T-helper 1 cell treated with Interleukin-12 subunit alpha and Interleukin-12 subunit beta and Interleukin-4 antibody, amounts not matched to agents 30 μg/mL and 1 μg/mL, for 36 hours (primary cell): ENCODE data around the gene PRRT4.

Source experiments
- H3K27ac Mint-ChIP-seq: one replicate; pipeline ENCODE4 v1.8.0; 2021; ENCODE audit warnings: mild to moderate bottlenecking, mixed read lengths
- H3K27me3 Mint-ChIP-seq: one replicate; pipeline ENCODE4 v1.8.0; 2021; ENCODE audit warnings: low read depth, mixed read lengths
- H3K36me3 Mint-ChIP-seq: one replicate; pipeline ENCODE4 v1.8.0; 2021; ENCODE audit warnings: low read depth, mixed read lengths
- H3K4me1 Mint-ChIP-seq: one replicate; pipeline ENCODE4 v1.8.0; 2021; ENCODE audit warnings: low read depth, mixed read lengths
- H3K4me3 Mint-ChIP-seq: one replicate; pipeline ENCODE4 v1.8.0; 2021; ENCODE audit warnings: mild to moderate bottlenecking, moderate library complexity, mixed read lengths
- H3K9me3 Mint-ChIP-seq: one replicate; pipeline ENCODE4 v1.8.0; 2021; ENCODE audit warnings: mixed read lengths

The PRRT4 gene

DNA sequence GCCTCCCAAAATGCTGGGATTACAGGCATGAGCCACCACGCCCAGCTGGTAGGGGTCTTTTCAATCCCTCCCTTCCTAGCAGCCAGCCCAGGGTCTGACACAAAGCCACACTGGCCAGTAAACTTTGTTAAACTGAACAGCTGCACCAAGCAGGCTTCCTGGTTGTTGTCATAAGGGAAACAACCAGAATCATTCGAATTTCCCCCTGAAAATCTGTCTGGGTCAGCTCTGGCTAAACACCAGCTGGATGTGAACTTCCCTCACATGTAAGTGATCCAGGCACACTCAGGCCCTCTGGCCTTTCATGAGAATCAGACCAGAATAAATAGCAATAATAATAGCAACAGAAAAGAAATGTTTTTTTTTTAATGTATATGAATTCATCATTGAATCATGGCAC is 40.9 kb upstream of the PRRT4 start:
- Mint-ChIP-seq H3K36me3 (peaks cover 19% of the 10 kb centered on the region), H3K4me1 (peaks cover 24% of the 10 kb centered on the region), H3K27me3 (no peaks in the 10 kb centered on the region), H3K9me3 (no peaks in the 10 kb centered on the region), H3K27ac (no peak overlapping the region), H3K4me3 (no peak overlapping the region)

DNA sequence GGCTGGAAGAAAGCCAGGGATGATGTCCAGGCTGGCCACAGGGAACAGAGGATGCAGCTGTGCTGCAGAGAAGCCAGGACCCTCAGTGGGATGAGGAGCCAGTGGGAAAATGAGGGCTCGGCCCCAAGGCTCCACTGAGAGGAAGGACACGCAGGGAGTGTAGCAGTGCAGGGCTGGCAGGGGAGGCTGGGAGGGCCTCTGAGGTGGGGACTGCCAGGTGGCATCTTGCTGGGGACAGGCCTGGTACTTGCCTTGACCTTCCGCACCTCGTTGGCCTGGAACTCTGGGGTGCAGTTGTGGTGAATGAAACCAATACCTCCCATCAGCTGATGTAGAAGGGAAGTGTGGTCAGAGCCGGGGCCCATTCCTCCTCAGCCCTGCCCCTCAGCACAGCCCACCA is 39.1 kb upstream of the PRRT4 start:
- Mint-ChIP-seq H3K27me3 (no peaks in the 10 kb centered on the region), H3K4me3 (no peak overlapping the region), H3K9me3 (no peaks in the 10 kb centered on the region), H3K27ac (no peak overlapping the region), H3K36me3 (peaks cover 33% of the 10 kb centered on the region), H3K4me1 (peaks cover 15% of the 10 kb centered on the region)

GRCh38 chr7:128399991-128400390 is 38.5 kb upstream of the PRRT4 start:
- Mint-ChIP-seq H3K27ac (no peak overlapping the region), H3K36me3 (peaks cover 33% of the 10 kb centered on the region), H3K4me1 (peaks cover 14% of the 10 kb centered on the region), H3K27me3 (no peaks in the 10 kb centered on the region), H3K9me3 (no peaks in the 10 kb centered on the region), H3K4me3 (no peak overlapping the region)

- H3K4me1 Mint-ChIP-seq = peaks cover 5% of the 10 kb centered on the region
- H3K36me3 Mint-ChIP-seq = peaks cover 35% of the 10 kb centered on the region
- H3K27me3 Mint-ChIP-seq = no peaks in the 10 kb centered on the region
- H3K4me3 Mint-ChIP-seq = no peak overlapping the region
- no peaks in the 10 kb centered on the region for H3K9me3 Mint-ChIP-seq
- no peak overlapping the region for H3K27ac Mint-ChIP-seq
Observed at GRCh38 chr7:128398841-128399135, 37.3 kb upstream of the PRRT4 start.

GRCh38 chr7:128398016-128398840 is 36.7 kb upstream of the PRRT4 start:
- H3K4me1 Mint-ChIP-seq = peaks cover 4% of the 10 kb centered on the region
- H3K36me3 Mint-ChIP-seq = peaks cover 34% of the 10 kb centered on the region
- no peaks in the 10 kb centered on the region for H3K27me3 Mint-ChIP-seq
- H3K4me3 Mint-ChIP-seq = no peak overlapping the region
- no peak overlapping the region for H3K27ac Mint-ChIP-seq
- H3K9me3 Mint-ChIP-seq = no peaks in the 10 kb centered on the region

- Mint-ChIP-seq H3K36me3 (peaks cover 31% of the 10 kb centered on the region), H3K4me1 (no peaks in the 10 kb centered on the region), H3K27ac (no peak overlapping the region), H3K27me3 (no peaks in the 10 kb centered on the region), H3K9me3 (no peaks in the 10 kb centered on the region), H3K4me3 (no peak overlapping the region)
Observed at GRCh38 chr7:128396357-128396756, 34.9 kb upstream of the PRRT4 start.

- no peak overlapping the region for H3K27ac Mint-ChIP-seq
- no peaks in the 10 kb centered on the region for H3K27me3 Mint-ChIP-seq
- peaks cover 27% of the 10 kb centered on the region for H3K36me3 Mint-ChIP-seq
- H3K9me3 Mint-ChIP-seq = no peaks in the 10 kb centered on the region
- H3K4me3 Mint-ChIP-seq = no peak overlapping the region
- no peaks in the 10 kb centered on the region for H3K4me1 Mint-ChIP-seq
Observed at GRCh38 chr7:128395748-128396147, 34.3 kb upstream of the PRRT4 start.

DNA sequence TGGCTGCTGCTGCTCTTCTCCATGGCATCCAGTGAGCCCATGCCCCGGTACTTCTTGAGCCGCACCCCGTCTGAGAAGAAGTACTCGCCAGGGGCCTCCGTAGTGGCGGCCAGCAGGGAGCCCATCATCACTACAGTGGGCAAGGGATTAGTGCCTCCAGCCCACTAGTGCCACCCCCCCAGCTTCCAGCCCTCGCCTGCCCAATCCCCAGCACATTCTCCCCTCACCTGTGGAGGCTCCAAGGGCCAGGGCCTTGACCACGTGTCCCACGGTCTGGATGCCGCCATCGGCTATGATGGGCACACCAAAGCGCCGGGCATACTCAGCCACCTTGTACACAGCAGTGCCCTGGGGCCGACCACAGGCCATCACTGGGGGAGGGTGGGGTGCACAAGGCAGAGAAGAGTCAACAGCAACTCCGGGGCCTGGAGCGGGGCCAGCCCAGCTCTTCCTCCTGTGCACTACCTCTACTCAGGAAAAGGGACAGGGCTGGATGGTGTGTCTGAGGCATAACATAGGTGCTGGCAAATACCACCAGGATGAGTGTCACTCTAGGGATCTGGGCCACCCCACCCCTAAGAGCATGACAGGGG is 33.5 kb upstream of the PRRT4 start:
- H3K27me3 Mint-ChIP-seq = no peaks in the 10 kb centered on the region
- no peaks in the 10 kb centered on the region for H3K9me3 Mint-ChIP-seq
- H3K27ac Mint-ChIP-seq = no peak overlapping the region
- no peaks in the 10 kb centered on the region for H3K4me1 Mint-ChIP-seq
- no peak overlapping the region for H3K4me3 Mint-ChIP-seq
- peaks cover 27% of the 10 kb centered on the region for H3K36me3 Mint-ChIP-seq

- Mint-ChIP-seq H3K4me3 (no peak overlapping the region), H3K4me1 (no peaks in the 10 kb centered on the region), H3K27ac (no peak overlapping the region), H3K36me3 (peaks cover 24% of the 10 kb centered on the region), H3K27me3 (no peaks in the 10 kb centered on the region), H3K9me3 (no peaks in the 10 kb centered on the region)
Observed at GRCh38 chr7:128393526-128394330, 32.2 kb upstream of the PRRT4 start.

- peaks cover 16% of the 10 kb centered on the region for H3K36me3 Mint-ChIP-seq
- no peaks in the 10 kb centered on the region for H3K27me3 Mint-ChIP-seq
- no peaks in the 10 kb centered on the region for H3K9me3 Mint-ChIP-seq
- H3K4me3 Mint-ChIP-seq = no peak overlapping the region
- H3K27ac Mint-ChIP-seq = no peak overlapping the region
- H3K4me1 Mint-ChIP-seq = no peaks in the 10 kb centered on the region
Observed at GRCh38 chr7:128392446-128393327, 31.2 kb upstream of the PRRT4 start.

GRCh38 chr7:128391805-128392204 is 30.3 kb upstream of the PRRT4 start:
- H3K4me1 Mint-ChIP-seq = no peaks in the 10 kb centered on the region
- H3K9me3 Mint-ChIP-seq = no peaks in the 10 kb centered on the region
- peaks cover 12% of the 10 kb centered on the region for H3K36me3 Mint-ChIP-seq
- no peak overlapping the region for H3K4me3 Mint-ChIP-seq
- H3K27ac Mint-ChIP-seq = no peak overlapping the region
- H3K27me3 Mint-ChIP-seq = no peaks in the 10 kb centered on the region

DNA sequence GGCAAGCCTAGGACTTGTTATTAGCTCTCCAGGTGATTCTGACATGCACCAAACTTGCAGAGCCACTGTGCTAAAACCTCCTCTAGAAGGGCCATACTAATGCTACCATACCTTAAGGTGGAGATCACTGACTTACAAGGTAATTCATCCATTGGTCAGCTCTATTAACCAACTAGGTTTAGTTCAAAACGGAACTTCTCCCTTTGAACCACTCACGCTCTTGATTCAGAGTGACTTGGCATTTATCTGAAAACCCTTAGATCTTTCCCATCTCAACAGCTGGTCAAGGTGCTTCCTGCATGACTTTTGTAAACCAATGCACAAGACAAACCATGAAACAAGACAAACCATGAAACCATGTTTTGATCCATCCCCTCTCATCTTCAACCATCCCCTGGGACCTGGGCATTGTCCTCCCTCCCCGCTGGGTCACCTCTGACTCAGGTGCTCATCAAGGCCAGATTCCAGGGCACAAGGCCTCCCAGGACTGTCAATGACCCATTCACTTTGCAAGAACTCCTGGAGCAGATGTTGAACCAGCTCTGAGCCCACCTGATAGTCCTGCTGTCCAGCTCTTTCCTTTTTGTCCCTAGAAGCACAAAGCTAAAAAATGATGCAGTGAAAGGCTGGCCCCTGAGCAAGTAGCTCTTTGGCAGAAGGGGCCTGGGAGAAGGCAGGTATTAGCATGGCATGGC is 29.5 kb upstream of the PRRT4 start:
- H3K4me1 Mint-ChIP-seq = no peaks in the 10 kb centered on the region
- H3K4me3 Mint-ChIP-seq = no peak overlapping the region
- no peaks in the 10 kb centered on the region for H3K27me3 Mint-ChIP-seq
- H3K36me3 Mint-ChIP-seq = peaks cover 4% of the 10 kb centered on the region
- H3K27ac Mint-ChIP-seq = no peak overlapping the region
- H3K9me3 Mint-ChIP-seq = no peaks in the 10 kb centered on the region

GRCh38 chr7:128389618-128390329 is 28.3 kb upstream of the PRRT4 start:
- peaks cover 8% of the 10 kb centered on the region for H3K27me3 Mint-ChIP-seq
- H3K9me3 Mint-ChIP-seq = no peaks in the 10 kb centered on the region
- H3K4me3 Mint-ChIP-seq = no peak overlapping the region
- no peak overlapping the region for H3K27ac Mint-ChIP-seq
- H3K4me1 Mint-ChIP-seq = no peaks in the 10 kb centered on the region
- H3K36me3 Mint-ChIP-seq = peaks cover 2% of the 10 kb centered on the region
